Muscle of leg (tissue), 11 donors: Measurements from ENCODE around the gene MEPCE. TPM values are rescaled to one million over a fixed set of nuclear protein-coding genes. Genes with fewer than 3 reads are reported as not detected.

Experiments
- DNase-seq: peaks from one replicate; pipeline ENCODE4 v3.0.0; 2013
- H3K27ac ChIP-seq: one replicate; pipeline ENCODE4 v1.5.1; 2013; ENCODE audit warnings: mild to moderate bottlenecking, low read length, control low read depth
- H3K27me3 ChIP-seq: one replicate; pipeline ENCODE4 v1.6.1; 2013; ENCODE audit warnings: low read length; ENCODE audit not compliant: control insufficient read depth, insufficient read depth
- H3K36me3 ChIP-seq: one replicate; pipeline ENCODE4 v1.6.1; 2013; ENCODE audit warnings: low read length; ENCODE audit not compliant: control insufficient read depth, insufficient read depth
- H3K4me1 ChIP-seq: one replicate; pipeline ENCODE4 v1.6.1; 2013; ENCODE audit warnings: low read length; ENCODE audit not compliant: control insufficient read depth, insufficient read depth
- H3K4me3 ChIP-seq: one replicate; pipeline ENCODE4 v1.5.1; 2013; ENCODE audit warnings: low read length, control low read depth
- H3K9me3 ChIP-seq: replicated peaks from 2 replicates; pipeline ENCODE4 v1.6.1; 2013; ENCODE audit warnings: low read depth, low read length; ENCODE audit not compliant: control insufficient read depth
- WGBS: methylation state at CpG from one replicate; pipeline ENCODE4 v1.1.5; 2013; ENCODE audit warnings: missing lambda C conversion rate; ENCODE audit not compliant: insufficient coverage; 5-methylcytosine and 5-hydroxymethylcytosine counted together
- polyA plus RNA-seq, 8 donors: library from polyadenylated mRNA; unstranded; fragments of 120-200 nt; gene quantifications; one replicate each; pipeline versions ENCODE4 v1.2.1 to v1.2.3, GENCODE V29; 2013; ENCODE audit warnings: inconsistent platforms in 1 of 8, low replicate concordance in 1 of 8; ENCODE audit not compliant: insufficient read length in 8 of 8, insufficient read depth in 1 of 8
- total RNA-seq: library from RNA; stranded (reverse); fragments of 120-200 nt; gene quantifications from one replicate; pipeline ENCODE4 v1.2.4, GENCODE V29; 2013

MEPCE gene
- total and polyA plus RNA-seq, 9 donors, result 23.5 to 44.4 (median 37.0) TPM

DNA sequence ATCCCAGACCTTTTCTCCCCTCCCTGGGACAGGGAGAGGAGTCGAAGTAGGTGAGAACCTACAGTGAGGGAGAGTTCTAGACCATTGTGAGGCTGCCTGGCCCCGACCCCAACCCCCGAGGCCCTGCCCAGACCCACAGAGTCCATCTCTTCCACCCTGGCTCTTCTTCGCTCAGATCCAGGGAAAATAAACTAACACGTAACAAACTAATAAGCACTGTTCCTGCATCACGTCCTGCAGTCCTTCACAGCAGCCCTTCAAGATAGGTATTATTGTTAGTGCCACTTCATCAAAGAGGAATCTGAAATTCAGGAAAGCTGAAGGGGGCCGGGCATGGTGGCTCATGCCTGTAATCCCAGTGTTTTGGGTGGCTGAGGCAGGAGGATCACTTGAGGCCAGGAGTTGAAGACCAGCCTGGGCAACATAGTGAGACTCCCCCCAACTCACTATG, 34.6 kb downstream of the MEPCE start, which contains the start of gene SPACDR:
Gene SPACDR, minus strand, starts transcription at position 51 of the 451 bp plus-strand sequence. CDS start 235 bp downstream, outside the sequence.
- Histone ChIP-seq H3K27ac (peak within 1 kb of the TSS; percentile 62), H3K36me3 (peaks cover 37% of the 10 kb centered on the region), H3K4me1 (peaks cover 53% of the 10 kb centered on the region), H3K4me3 (no peak within 1 kb of the TSS), H3K27me3 (no peaks in the 10 kb centered on the region), H3K9me3 (no peaks in the 10 kb centered on the region)
- 82% methylated on average over 2 of the region's 7 CpGs for WGBS
- DNase-seq, result no peak

DNA sequence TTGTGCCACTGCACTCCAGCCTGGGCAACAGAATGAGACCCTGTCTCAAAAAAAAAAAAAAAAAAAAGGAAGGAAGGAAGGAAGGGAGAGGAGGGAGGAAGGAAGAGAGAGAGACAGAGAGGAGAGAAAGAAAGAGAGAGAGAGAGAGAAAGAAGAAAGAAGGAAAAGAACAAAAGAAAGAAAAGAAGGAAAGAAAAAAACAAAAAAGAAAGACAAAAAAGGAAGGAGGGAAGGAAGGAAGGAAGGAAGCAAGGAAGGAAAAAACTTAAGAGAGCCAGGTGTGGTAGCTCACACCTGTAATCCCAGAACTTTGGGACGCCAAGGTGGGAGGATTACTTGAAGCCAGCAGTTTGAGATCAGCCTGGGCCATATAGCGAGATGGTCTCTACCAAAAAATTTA, 35.2 kb downstream of the MEPCE start:
- 64% methylated on average over 1 of the region's 2 CpGs for WGBS
- Histone ChIP-seq H3K27me3 (no peaks in the 10 kb centered on the region), H3K4me1 (peaks cover 59% of the 10 kb centered on the region), H3K36me3 (peaks cover 37% of the 10 kb centered on the region), H3K4me3 (no peak overlapping the region), H3K27ac (no peak overlapping the region), H3K9me3 (no peaks in the 10 kb centered on the region)
- DNase-seq, result no peak

DNA sequence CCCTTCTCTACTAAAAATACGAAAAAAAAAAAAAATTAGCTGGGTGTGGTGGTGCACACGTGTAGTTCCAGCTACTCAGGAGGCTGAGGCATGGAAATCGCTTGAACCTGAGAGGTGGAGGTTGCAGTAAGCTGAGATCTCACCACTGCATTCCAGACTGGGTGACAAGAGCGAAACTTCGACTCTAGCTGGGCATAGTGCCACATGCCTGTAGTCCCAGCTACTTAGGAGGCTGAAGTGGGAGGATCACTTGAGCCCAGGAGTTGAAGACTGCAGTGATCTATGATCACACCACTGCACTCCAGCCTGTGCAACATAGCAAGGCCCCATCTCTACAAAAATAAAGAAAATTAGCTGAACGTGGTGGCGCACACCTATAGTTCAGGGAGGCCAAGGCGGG, 35.7 kb downstream of the MEPCE start:
- 70% methylated on average over 4 of the region's 8 CpGs for WGBS
- H3K36me3 ChIP-seq, result peaks cover 36% of the 10 kb centered on the region
- H3K27me3 ChIP-seq, result no peaks in the 10 kb centered on the region
- DNase-seq, result no peak
- peak overlapping the region; percentile 59 for H3K27ac ChIP-seq
- H3K4me3 ChIP-seq, result no peak overlapping the region
- H3K9me3 ChIP-seq, result no peaks in the 10 kb centered on the region
- H3K4me1 ChIP-seq, result peaks cover 59% of the 10 kb centered on the region

DNA sequence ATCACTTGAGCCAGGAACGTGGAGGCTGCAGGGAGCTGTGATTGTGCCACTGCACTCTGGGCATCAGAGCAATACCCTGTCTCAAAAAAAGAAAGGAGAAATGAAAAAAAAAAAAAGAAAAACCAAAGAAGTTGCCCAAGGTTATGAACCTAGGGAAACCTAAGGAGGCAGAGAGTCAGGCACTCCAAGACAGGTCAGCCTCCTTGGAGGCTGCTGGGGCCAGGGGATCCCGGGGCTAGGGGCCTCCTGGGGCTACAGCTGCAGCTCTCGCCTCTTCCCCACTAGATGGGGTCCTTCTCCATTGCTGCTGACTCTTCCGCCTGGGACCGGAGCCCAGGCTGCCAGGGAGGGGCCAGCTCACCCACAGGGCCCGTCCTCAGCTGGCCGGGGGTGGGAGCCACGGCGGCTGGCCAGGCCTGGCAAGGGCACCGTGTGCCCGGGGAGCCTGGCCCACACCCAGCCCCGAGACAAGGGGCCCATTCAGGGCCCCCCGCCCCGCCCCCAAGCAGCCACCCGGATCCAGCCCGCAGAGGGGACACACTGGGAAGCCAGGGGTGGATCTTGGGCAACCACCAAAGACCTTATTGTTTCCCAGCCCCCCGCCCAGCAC, 36.2 kb downstream of the MEPCE start:
- Histone ChIP-seq H3K27me3 (no peaks in the 10 kb centered on the region), H3K9me3 (no peaks in the 10 kb centered on the region), H3K27ac (peak overlapping the region; percentile 59), H3K4me3 (no peak overlapping the region), H3K4me1 (peaks cover 59% of the 10 kb centered on the region), H3K36me3 (peaks cover 36% of the 10 kb centered on the region)
- 8% methylated on average over 14 of the region's 17 CpGs for WGBS
- peak; percentile 90 for DNase-seq

DNA sequence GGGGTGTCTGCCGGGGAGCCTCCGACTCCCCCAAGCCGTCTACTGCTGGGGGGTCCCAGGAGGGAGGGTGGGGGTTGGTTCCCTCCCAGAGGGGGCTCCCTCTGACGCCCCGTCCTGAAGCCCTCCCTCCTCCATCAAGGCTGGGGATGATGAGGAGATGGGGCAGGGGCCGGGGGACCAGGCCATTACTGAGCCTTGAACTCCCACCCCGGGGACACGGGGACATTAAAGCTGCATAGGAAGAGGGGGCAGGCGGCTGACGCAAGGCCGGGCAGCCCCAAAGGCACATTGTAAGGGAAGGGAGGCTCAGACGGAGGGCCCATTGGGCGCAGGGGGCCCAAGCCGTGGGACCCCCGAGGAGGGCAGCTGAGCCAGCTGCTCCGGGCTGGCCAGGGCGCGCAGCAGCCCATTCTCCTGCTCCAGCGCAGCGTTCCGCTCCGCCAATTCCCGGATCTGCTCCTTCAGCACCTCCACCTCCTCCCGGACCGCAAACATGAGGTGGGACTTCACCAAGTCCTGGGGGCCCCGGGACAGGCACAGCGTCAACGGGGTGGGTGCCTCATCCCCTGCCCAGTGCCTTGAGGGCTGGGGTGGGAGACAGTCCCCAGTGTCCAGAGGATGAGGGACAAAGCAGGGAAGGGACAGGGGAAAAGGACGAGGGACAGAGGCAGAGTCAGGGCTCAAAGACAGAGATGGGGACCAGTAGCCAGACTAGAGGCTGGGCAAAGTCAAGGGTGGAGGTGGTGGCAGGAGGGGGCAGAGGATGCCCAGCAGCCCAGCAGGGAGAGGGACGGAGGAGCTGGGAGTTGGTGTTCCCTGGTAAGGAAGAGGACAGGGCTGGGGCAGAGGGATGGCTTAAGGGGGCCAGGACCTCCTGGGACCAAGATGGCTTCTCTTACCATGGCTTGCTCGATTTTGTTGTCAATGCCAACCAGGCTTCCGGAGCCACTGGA, 37.3 kb downstream of the MEPCE start:
- WGBS, result 72% methylated on average over 18 of the region's 32 CpGs
- H3K9me3 ChIP-seq, result no peaks in the 10 kb centered on the region
- DNase-seq, result no peak
- H3K27me3 ChIP-seq, result no peaks in the 10 kb centered on the region
- peaks cover 59% of the 10 kb centered on the region for H3K4me1 ChIP-seq
- H3K27ac ChIP-seq, result peak overlapping the region; percentile 55
- H3K36me3 ChIP-seq, result peaks cover 33% of the 10 kb centered on the region
- H3K4me3 ChIP-seq, result no peak overlapping the region

DNA sequence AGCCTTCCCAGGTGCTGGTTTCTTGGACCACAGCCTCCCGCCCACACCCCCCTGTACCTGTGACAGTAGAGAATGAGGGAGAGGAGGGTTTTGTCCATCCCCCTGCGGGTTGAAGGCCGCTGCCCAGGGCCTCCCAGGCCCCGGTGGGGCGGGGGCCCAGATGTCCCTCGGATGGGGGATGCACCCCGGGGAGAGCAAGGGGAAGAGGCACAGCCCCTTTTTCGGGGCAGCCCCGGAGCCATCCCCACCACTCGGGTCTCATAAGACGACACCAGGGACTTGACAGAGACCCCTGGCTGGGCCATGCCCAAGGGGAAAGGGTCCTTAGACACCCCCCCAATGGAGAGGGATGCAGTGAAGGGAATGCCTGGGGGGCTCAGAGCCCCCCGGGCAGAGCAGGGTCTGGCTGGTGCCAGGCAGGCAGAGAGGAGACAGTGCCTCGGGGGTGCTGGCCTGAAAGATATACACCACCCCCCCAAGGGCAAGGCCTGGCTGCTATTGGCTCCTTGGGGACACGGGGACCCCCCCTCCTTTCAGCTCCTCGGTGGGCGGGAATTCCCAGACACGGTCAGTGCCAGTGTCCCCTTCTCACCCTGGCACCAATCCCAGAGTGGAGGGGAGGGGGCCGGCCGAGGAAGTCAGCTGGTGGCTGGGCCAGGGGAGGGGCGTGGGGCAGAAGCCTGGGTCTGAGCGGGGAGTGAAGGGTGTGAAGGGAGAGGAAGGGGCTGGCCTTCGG, 38.2 kb downstream of the MEPCE start:
- 73% methylated on average over 11 of the region's 22 CpGs for WGBS
- no peak overlapping the region for H3K4me3 ChIP-seq
- H3K27ac ChIP-seq, result peak overlapping the region; percentile 42
- H3K27me3 ChIP-seq, result no peaks in the 10 kb centered on the region
- peak; percentile 66 for DNase-seq
- H3K36me3 ChIP-seq, result peaks cover 38% of the 10 kb centered on the region
- H3K9me3 ChIP-seq, result no peaks in the 10 kb centered on the region
- H3K4me1 ChIP-seq, result peaks cover 61% of the 10 kb centered on the region

DNA sequence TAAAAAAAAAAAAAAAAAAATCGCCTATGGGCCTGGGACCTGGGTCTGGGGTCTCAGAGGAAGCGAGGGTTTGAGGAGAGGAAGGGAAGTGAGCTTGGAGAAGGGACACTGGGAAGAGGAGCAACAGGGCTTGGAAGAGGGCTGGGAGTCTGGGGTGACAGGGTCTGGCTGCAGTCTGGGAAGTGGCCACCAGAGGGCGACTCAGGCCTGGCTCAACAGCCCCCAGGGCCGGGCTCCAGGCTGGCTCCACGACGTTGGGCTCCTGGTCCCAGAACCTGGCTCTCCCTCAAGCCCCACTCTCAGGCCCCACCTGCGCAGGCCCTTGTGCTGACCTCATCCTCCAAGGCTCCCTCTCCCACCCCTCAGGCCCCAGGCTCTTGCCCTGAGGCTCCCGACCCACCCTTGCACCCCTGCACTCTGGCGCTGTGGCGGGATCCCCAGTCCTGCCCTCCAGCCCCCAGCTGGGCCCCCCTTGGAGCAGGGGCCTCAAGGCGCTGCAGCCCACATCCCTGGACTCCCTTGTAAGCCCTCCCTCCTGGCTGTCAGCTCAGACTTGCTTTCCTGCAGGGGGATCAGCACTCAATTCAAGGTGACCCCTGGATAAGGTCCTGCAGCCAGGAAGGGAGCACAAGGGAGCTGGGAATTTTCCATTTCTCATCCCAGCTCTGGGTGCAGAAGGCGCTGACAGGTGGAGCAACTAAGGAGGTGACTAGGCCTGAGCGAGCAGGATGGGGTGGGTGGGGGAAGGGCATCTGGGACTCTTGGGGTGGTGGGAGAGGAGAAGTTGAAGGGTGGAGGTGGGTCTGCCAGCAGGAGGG, 39.8 kb downstream of the MEPCE start:
- Histone ChIP-seq H3K4me1 (peaks cover 57% of the 10 kb centered on the region), H3K27me3 (no peaks in the 10 kb centered on the region), H3K36me3 (peaks cover 47% of the 10 kb centered on the region), H3K9me3 (no peaks in the 10 kb centered on the region), H3K27ac (no peak overlapping the region), H3K4me3 (no peak overlapping the region)
- WGBS, result 20% methylated on average over 10 of the region's 13 CpGs
- DNase-seq, result peak; percentile 84

DNA sequence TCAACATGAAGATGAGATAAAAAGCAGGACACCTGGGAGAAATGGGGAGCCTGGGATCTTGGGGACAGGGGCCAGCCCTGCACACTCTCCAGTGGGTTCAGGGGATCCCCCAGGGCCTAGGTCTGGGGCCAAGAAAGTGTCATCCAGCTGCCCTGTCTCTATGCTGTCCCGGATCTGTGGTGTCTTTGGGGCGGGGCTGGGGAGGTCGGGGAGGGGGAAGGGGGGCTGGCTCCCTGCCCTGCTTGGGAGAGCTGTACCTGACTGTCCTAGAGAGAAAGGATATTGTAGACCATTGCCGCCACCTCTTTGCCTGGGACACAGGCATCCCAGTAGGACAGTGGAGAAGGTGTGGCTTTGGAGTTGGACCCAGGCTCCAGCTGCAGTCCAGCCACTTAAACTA, 41.4 kb downstream of the MEPCE start:
- Histone ChIP-seq H3K4me1 (peaks cover 56% of the 10 kb centered on the region), H3K27me3 (no peaks in the 10 kb centered on the region), H3K36me3 (peaks cover 54% of the 10 kb centered on the region), H3K27ac (no peak overlapping the region), H3K9me3 (no peaks in the 10 kb centered on the region), H3K4me3 (no peak overlapping the region)
- no CpG with 5 or more reads among the region's 4 CpGs for WGBS
- no peak for DNase-seq

DNA sequence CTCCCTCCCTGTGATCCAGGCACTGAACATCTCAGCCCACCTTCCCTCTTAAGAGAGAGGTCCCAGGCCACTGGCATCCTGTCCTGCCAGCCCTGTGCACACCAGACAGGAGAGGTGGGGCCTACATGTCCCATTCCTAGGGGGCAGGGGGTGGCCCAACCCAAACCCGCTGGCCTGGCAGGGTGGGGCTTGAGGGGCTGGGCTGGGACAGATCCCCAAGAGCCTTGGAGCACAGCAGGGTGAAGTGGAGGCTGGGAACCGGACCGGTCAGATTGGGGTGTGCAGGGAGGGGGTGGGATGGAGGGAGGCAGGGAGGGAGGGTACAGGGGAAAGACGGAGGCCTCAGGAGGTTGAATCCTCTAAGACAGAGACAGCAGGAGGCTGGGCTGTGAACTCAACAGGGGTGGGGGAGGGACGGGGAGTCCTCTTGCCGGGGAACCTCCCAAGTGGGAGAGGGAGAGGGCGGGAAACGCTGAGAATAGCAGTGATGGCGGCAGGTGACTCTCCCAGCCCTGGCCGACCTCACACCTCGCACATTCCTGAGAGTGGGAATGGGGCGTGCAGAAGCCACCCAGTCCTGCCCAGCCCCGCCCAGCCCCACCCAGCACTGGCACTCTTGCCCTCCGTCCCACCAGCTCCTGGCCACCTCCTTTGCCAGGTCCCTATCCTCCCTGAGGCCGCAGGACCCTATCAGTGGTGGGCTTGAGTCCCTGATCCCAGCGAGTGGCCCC, 42.7 kb downstream of the MEPCE start:
- H3K27ac ChIP-seq, result no peak overlapping the region
- no peak overlapping the region for H3K4me3 ChIP-seq
- no peaks in the 10 kb centered on the region for H3K9me3 ChIP-seq
- peaks cover 53% of the 10 kb centered on the region for H3K36me3 ChIP-seq
- peaks cover 56% of the 10 kb centered on the region for H3K4me1 ChIP-seq
- H3K27me3 ChIP-seq, result no peaks in the 10 kb centered on the region
- DNase-seq, result no peak
- 51% methylated on average over 15 of the region's 16 CpGs for WGBS
